Esophagus squamous epithelium (tissue), 5 donors: ENCODE results near the gene FANCD2OS. TPM values are rescaled to one million over a fixed set of nuclear protein-coding genes. Genes with fewer than 3 reads are reported as not detected.
"Not testable (repeated sequence)": the region's sequence is repeated elsewhere in the genome, so short reads cannot be mapped to it uniquely, and the experiment has no call there.

Experiments used
- DNase-seq: peaks from one replicate; lab custom pipeline; 2025; lab: John Stamatoyannopoulos, UW
- H3K27ac ChIP-seq, 4 donors: fragments of 200-600 bp; sonication (generic); one replicate each; pipeline ENCODE4 v1.5.1; 2016 to 2019; ENCODE audit warnings: mild to moderate bottlenecking in 1 of 4
- H3K27me3 ChIP-seq, 4 donors: fragments of 200-600 bp; sonication (generic); 1 replicate in 3 of 4; 2 replicates in 1 of 4; pipeline versions ENCODE4 v1.5.1 to v1.6.0; 2017 to 2021; ENCODE audit warnings: antibody characterized with exemption in 1 of 4
- H3K36me3 ChIP-seq, 3 donors: fragments of 200-600 bp; sonication (generic); one replicate each; pipeline ENCODE4 v1.5.1; 2016 to 2019
- H3K4me1 ChIP-seq, 3 donors: fragments of 200-600 bp; sonication (generic); one replicate each; pipeline ENCODE4 v1.5.1; 2017 to 2019
- H3K4me3 ChIP-seq, 4 donors: fragments of 200-600 bp; sonication (generic); 1 replicate in 3 of 4; 2 replicates in 1 of 4; pipeline ENCODE4 v1.5.1; 2016 to 2019; ENCODE audit warnings: mild to moderate bottlenecking in 2 of 4, moderate library complexity in 1 of 4
- H3K9me3 ChIP-seq, 3 donors: fragments of 200-600 bp; sonication (generic); one replicate each; pipeline ENCODE4 v1.5.1; 2016 to 2019
- CTCF ChIP-seq, 6 experiments: fragments of 450-650 bp in 4 of 6; fragments of 200-600 bp in 2 of 6; sonication (generic) in 2 of 6; IDR thresholded peaks; one replicate each; pipeline ENCODE4 v1.5.1; 2016 to 2019; ENCODE audit warnings: antibody characterized with exemption in 6 of 6, mild to moderate bottlenecking in 4 of 6, moderate library complexity in 4 of 6
- POLR2A ChIP-seq, 4 donors: fragments of 450-650 bp; IDR thresholded peaks; one replicate each; pipeline ENCODE4 v1.6.1; 2017; ENCODE audit warnings: antibody characterized with exemption in 4 of 4, mild to moderate bottlenecking in 4 of 4, moderate library complexity in 3 of 4
- WGBS, 2 donors: methylation state at CpG; one replicate each; pipeline ENCODE4 v1.1.5; 2018; 5-methylcytosine and 5-hydroxymethylcytosine counted together
- intact Hi-C: fragments of 100-400 bp; cut with DNase I; formaldehyde crosslinking; loops from one replicate; pipeline ENCODE4 v1.15.0; 2022
- total RNA-seq, 4 donors: library from RNA; depleted of rRNA; stranded (reverse); fragments of >200 nt; gene quantifications; one replicate each; pipeline ENCODE4 v1.1.0, GENCODE V29; 2016
- donor health status: DM: yes; HTN: yes; CAD: no.

Gene FANCD2OS
- total RNA-seq, 4 donors from 2014 or later, result not detected

- no peaks in the 10 kb centered on the region for H3K27me3 ChIP-seq
- WGBS, 2 donors, result 70 to 79% methylated on average over 4 of the region's 4 CpGs
- no peak overlapping the region for H3K27ac ChIP-seq
- DNase-seq, result no peak
- H3K4me3 ChIP-seq, result no peak overlapping the region
- TF ChIP-seq POLR2A (IDR thresholded peaks at IDR 0.05) (no peak), CTCF (IDR thresholded peaks at IDR 0.05) (no peak)
- H3K4me1 ChIP-seq, result peaks cover 0 to 6% (median 0%) of the 10 kb centered on the region in 3 donors
- intact Hi-C loops, result no loop called here
- no peaks in the 10 kb centered on the region for H3K36me3 ChIP-seq
- no peaks in the 10 kb centered on the region for H3K9me3 ChIP-seq
Observed at GRCh38 chr3:10137178-10137577, 29.1 kb upstream of the FANCD2OS start.

- Histone ChIP-seq H3K9me3 (no peaks in the 10 kb centered on the region), H3K27me3 (no peaks in the 10 kb centered on the region), H3K4me1 (peaks cover 0 to 4% (median 0%) of the 10 kb centered on the region in 3 donors), H3K36me3 (no peaks in the 10 kb centered on the region), H3K27ac (no peak overlapping the region), H3K4me3 (no peak overlapping the region)
- intact Hi-C loops, result no loop called here
- DNase-seq, result no peak
- WGBS, 2 donors, result 93 to 96% methylated on average over 5 to 12 of the region's 25 CpGs
- no peak for TF ChIP-seq POLR2A (IDR thresholded peaks at IDR 0.05)
- no peak for TF ChIP-seq CTCF (IDR thresholded peaks at IDR 0.05)
Observed at GRCh38 chr3:10136426-10137005, 28.5 kb upstream of the FANCD2OS start.

- H3K36me3 ChIP-seq, DNase-seq, H3K9me3 ChIP-seq, H3K27ac ChIP-seq, H3K4me3 ChIP-seq, intact Hi-C loops, H3K4me1 ChIP-seq, H3K27me3 ChIP-seq: not testable (repeated sequence)
- 85 to 92% methylated on average over 7 to 8 of the region's 9 CpGs for WGBS, 2 donors
Observed at GRCh38 chr3:10135872-10136271, 27.8 kb upstream of the FANCD2OS start.

- Histone ChIP-seq H3K27ac (no peak overlapping the region), H3K4me3 (no peak overlapping the region), H3K27me3 (no peaks in the 10 kb centered on the region), H3K4me1 (peaks cover 0 to 12% (median 5%) of the 10 kb centered on the region in 3 donors), H3K9me3 (no peaks in the 10 kb centered on the region), H3K36me3 (peaks cover 7 to 61% (median 22%) of the 10 kb centered on the region in 3 donors)
- WGBS, 2 donors, result 84 to 91% methylated on average over 4 of the region's 4 CpGs
- no peak for DNase-seq
- intact Hi-C loops, result no loop called here
- no peak for TF ChIP-seq POLR2A (IDR thresholded peaks at IDR 0.05)
- no peak for TF ChIP-seq CTCF (IDR thresholded peaks at IDR 0.05)
Observed at GRCh38 chr3:10122724-10123123, 14.7 kb upstream of the FANCD2OS start.

GRCh38 chr3:10121064-10121463 lies 13.0 kb upstream of the FANCD2OS start:
- Histone ChIP-seq H3K36me3 (peaks cover under 1 to 45% (median 6%) of the 10 kb centered on the region in 3 donors), H3K9me3 (no peaks in the 10 kb centered on the region), H3K27ac (no peak overlapping the region), H3K4me3 (no peak overlapping the region), H3K4me1 (peaks cover 8 to 29% (median 19%) of the 10 kb centered on the region in 3 donors), H3K27me3 (no peaks in the 10 kb centered on the region)
- TF ChIP-seq CTCF (IDR thresholded peaks at IDR 0.05) (no peak), POLR2A (IDR thresholded peaks at IDR 0.05) (no peak)
- 87 to 92% methylated on average over 2 of the region's 2 CpGs for WGBS, 2 donors
- intact Hi-C loops, result no loop called here
- DNase-seq, result no peak
